Measurements from ENCODE around the gene ATG7.

The ATG7 gene

DNA sequence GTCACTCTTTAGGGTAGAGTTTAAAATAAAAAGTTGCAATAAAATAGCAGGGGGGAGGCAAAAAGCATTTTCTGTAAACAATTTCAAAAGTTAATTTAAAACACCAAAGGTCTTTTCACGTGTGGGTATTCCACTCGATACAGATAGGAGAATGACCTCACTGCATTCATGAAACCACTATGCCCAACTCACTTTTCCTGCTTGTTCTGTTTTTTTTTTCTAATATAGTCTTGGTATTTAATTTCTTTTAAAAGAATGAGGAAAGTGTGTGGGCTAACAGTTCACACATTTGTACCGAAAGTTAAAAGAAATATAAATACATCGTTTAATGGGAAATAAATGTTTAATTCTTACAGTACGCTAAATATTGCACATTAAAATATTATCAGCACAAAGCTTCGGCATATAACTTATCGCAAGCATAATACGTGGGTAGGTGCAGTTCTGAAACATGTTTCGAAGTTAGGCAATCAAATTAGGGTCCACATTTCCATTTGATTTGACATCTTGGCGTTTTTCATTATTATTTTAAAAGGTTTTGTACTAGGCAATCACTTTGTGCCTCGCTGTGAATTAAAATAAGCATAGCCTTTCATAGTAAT, 330.1 kb downstream of the ATG7 start:
- DNase-seq: no peak

DNA sequence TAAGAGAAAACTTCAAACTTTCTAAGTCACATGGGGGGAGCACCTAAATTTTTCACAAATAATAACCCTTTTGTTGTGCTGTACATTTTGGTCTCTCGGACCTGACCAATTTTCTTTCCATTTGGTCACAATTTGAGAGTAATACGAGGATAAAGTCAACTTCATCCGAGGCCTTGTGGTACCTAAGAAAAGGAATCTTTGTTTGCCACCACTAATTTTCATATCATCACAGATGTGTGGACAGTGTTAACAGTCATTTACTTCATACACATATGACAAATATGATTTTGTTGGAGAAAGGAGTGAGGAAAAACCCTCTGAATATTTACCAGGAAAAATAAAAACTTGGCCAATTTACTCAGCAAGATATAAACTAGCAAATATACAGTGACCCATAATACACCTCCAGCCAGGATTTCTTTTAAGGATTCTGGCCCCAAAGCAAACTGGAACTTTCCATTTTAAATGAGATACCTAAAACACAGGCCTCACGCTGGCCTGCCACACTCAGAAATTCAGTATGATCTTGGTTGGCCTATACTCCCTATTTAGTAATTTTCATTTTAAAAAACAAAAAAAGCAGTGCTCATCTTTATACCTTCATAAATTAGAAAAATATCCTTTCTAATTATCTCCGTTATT, 330.8 kb downstream of the ATG7 start:
- DNase-seq: no peak

GRCh38 chr3:11603628-11604027, 331.4 kb downstream of the ATG7 start:
- no peak for DNase-seq

GRCh38 chr3:11604139-11604892, 332.1 kb downstream of the ATG7 start:
- DNase-seq: no peak

DNA sequence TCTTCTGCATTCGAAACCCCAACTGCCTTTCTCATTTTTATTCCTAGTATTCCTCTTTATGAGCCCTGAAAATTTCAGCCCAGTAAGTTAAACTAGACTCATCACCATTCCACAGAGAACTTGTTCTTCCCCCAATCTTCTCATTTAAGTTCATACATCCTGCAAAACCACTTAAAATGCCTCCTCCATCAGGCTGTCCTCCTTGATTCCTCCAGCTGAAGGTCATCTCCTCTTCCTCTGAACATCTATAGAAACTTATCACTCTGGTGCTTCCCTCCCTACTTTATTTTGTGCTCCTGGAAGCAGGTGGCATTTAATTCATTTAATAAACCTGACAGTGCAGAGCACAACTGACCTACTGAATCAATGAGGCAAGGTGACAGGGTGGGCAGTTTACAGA, 333.2 kb downstream of the ATG7 start:
- no peak for DNase-seq

DNA sequence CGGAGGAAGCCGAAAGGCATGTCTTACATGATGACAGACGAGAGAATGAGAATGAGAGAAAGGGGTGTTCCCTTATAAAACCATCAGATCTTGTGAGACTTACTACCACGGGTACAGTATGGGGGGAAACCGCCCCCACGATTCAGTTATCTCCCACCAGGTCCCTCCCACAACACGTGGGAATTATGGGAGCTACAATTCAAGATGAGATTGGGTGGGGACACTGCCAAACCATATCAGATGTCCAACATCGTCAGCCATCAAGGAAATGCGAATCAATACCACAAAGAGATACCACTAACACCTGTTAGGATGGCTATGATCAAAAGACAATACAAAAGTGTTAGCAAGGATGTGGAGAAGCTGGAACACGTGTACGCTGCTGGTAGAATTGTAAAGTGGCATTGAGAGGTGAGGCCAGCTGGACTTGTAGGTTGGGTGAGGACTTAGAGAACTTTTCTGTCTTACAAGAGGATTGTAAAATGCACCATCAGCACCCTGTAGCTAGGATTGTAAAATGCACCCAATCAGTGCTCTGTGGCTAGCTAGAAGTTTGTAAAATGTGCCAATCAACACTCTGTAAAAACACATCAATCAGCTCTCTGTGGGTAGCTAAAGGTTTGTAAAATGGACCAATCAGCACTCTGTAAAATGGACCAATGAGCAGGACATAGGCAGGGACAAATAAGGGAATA, 334.0 kb downstream of the ATG7 start:
- no peak for DNase-seq

GRCh38 chr3:11606865-11607440, 334.8 kb downstream of the ATG7 start:
- DNase-seq: no peak

Data from activated CD4-positive, alpha-beta T cell treated with anti-CD3 and anti-CD28 coated beads, Interleukin-2, amount 50 U/mL, for 1 hour (primary cell).